VCaP (cell line): ENCODE measurements around the gene TLCD3B.
A peak's percentile ranks its signal among the peaks of the same experiment; 100 is the strongest.

ENCODE experiments used
- H3K27ac ChIP-seq: fragments of 450-650 bp; 2 replicates; pipeline ENCODE4 v1.5.1; 2017
- CTCF ChIP-seq: fragments of 450-650 bp; conservative IDR thresholded peaks from 2 replicates; pipeline ENCODE4 v1.5.1; 2017; ENCODE audit warnings: mild to moderate bottlenecking, moderate library complexity

Gene TLCD3B

DNA sequence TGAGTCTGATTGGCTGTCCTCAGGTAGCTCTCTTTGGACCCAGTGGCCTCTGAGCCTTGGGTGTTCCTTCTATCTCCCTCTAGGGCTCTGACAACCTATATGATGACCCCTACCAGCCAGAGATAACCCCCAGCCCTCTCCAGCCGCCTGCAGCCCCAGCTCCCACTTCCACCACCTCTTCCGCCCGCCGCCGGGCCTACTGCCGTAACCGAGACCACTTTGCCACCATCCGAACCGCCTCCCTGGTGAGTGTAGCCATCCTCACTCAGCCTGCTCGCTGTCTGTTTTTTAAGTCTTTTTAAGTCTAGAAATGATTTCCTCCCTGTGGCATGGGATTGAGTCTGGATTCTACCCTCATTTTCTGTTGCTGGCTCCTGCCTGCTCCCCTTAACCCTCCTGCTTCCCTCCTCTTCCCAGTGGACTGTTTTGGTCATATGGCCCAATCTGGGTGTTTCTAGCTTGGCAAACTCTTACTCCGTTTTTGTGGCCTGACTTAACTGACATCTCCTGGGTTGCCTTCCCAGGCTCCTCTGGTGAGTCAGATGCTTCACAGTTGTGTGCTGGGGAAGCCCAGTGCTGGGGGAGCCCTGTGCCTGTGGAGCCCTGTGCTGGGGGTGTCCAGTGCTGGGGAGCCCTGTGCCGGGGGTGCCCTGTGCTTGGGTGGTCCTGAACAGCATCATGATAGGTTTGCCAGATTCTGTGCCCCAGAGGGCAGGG lies 47.5 kb downstream of the TLCD3B start:
- no peak for TF ChIP-seq CTCF
- no peak overlapping the region for H3K27ac ChIP-seq

GRCh38 chr16:29982560-29983419 lies 48.3 kb downstream of the TLCD3B start:
- TF ChIP-seq CTCF, result no peak
- H3K27ac ChIP-seq, result no peak overlapping the region

DNA sequence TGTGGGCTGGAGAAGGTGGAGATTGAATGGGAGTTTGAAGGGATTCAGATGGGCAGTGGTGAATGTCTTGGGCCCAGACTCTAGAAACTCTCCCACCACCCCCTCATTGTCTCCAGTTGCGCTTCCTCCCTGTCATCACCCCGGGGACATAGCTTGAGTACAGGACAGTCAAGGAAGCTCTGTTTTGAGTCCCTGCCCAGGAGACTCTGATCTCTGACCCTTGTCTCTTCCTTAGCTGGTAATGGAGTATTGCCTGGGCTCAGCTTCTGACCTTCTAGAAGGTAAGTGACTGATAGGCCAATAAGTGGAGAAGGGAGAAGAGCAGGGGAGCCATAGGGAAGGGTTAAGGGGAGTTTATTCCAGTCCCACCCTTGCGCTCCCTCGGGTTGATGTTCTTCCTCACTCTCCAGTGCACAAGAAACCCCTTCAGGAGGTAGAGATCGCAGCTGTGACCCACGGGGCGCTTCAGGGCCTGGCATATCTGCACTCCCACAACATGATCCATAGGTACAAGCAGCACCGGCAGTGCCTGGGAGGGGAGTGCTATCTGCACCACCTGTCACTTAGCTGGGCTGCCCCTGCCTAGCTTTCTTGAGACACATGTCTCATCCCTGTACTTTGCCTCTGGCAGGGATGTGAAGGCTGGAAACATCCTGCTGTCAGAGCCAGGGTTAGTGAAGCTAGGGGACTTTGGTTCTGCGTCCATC lies 52.4 kb downstream of the TLCD3B start:
- H3K27ac ChIP-seq, result no peak overlapping the region
- TF ChIP-seq CTCF, result no peak

DNA sequence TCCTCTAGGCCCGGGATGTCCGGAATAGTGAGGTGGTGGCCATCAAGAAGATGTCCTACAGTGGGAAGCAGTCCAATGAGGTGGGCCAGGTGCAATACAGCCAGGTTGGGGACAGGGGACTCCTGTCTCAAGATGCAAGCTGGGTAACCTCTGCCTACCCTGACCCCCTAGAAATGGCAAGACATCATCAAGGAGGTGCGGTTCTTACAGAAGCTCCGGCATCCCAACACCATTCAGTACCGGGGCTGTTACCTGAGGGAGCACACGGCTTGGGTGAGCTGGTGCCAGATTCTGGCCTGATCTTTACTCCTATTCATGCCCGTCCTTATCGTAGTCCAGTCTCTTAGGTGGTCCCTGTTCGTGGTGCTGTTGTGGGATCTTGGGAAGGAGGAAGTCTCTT lies 53.0 kb downstream of the TLCD3B start:
- H3K27ac ChIP-seq, result no peak overlapping the region
- TF ChIP-seq CTCF, result no peak

GRCh38 chr16:29977063-29977825 lies 53.8 kb downstream of the TLCD3B start:
- no peak for TF ChIP-seq CTCF
- no peak overlapping the region for H3K27ac ChIP-seq

DNA sequence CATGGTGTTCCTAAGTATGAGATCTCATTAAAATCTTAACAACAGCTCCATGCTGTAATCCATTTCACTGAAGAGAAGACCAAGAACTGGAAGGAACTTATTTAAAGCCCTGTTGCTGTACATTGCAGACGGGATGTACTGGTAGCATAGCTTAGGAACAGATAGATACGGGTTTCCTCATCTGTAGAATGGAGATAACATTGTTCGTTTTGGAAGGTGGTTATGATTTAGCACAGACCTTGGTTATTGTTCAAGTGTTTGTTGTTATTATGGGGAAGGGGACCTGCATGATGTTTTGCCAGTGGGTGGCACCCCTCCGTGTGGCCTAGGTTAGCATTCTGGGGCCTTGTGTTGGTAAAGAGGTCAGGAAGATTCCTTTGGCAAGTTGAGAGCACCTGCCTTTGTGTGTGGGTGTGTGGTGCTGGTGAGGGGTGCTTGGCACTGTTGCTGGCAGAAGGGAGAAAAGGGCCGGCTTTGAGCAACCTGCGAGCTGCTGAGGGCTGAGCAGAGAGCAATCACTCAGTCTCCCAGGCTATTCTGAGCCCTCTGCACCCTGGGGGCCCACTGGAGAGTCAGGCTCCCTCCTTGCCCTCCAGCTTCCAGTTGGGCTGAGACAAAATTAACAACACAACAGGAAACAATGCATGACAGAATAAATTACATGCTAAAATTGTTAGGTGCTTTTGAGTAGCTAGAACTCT lies 55.1 kb downstream of the TLCD3B start:
- peak overlapping the region; percentile 76; the same call in 1 of the 2 replicates for H3K27ac ChIP-seq
- no peak for TF ChIP-seq CTCF
